Measurements from ENCODE around the gene C1QTNF8. TPM values are rescaled to one million over a fixed set of nuclear protein-coding genes. Genes with fewer than 3 reads are reported as not detected.
A peak's percentile ranks its signal among the peaks of the same experiment; 100 is the strongest.

Gene C1QTNF8
- total RNA-seq, 1 experiment from 2014 or later = not detected

DNA sequence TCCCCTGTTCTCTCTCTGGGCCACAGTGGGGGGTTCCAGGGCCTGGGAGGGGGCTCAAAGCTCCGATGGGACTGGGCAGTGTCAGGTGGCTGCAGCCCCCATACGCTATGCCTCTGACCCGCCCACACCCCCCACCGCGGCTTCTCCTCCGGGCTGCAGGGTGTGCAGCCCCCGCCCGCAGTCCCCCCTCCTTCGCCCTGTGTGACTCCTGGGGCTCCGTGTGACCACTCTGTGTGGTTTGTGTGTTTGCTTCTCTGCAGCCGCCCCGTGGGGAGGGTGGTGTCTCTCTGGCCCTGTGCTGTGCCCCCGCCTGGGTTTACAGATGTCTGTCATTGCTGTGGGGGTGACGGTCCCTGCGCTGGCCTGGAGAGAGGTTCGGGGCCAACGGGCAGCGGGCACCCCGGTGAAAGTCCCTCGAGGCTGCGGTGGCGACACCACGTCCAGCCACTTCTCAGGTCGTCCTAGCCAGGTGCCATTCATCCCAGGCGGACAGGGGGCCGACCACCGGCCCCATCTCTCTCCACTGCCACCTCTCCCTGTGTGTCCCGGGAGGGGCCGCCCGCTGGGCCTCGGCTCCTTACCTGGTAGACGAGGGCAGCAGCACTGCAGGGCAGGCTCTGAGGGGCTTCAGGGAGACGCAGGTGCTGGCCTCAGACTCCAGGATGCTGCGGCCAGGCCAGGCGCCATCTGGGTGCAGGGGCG lies 18.0 kb downstream of the C1QTNF8 start:
- no peak for DNase-seq (ENCODE audit: low read depth)

DNA sequence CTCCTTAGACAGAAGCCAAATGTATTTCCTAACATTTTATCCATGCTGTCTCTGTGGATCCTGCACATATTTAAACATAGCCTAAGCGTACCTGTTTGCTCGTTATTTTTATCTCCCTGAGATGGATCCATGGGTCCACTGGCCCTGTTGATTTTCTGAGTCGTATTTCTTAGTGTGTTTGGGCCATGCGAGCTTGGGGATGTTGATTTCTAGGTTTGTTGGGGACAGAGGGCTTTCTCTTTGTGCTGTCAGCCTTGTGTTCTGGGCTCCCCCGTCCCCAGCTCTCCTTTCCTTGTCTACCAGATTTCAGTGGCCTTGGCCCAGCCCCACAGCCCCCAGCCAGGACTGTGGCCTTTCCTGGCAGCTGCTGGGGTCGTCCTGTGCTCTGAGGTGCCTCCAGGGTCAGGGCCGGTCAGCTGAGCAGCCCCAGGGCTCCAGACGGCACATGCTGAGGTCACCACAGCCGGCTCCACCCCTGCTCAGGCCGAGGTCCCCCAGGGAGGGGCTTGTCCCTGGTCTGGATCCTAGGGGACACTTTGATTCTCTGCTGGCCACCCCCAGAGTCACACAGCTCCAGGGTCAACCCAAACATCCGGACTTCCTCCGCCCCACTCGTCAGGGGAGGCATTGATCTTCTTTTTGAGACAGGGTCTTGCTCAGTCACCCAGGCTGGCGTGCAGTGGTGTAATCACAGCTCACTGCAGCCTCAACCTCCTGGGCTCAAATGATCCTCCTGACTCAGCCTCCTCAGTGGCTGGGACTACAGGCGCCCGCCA lies 19.1 kb downstream of the C1QTNF8 start:
- no peak for DNase-seq (ENCODE audit: low read depth)

DNA sequence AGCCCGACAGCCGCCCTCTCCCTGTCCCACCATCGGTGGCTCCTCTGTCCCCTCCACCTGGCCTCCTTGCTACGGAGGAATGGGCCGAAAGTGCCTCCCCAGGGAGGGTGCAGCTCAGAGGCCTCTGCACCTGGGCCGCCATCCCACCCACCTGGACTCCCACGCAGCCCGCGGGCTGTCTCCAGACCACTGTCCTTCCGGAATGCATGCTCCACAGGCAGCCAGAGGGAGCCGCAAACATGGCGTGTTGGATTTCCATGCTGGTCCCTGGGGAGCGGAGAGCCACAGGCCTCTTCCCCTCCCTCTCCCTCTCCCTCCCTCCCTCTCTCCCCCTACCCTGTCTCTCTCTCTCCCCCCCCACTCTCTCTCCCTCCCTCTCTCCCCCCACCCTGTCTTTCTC lies 20.5 kb downstream of the C1QTNF8 start:
- DNase-seq (ENCODE audit: low read depth) = no peak

DNA sequence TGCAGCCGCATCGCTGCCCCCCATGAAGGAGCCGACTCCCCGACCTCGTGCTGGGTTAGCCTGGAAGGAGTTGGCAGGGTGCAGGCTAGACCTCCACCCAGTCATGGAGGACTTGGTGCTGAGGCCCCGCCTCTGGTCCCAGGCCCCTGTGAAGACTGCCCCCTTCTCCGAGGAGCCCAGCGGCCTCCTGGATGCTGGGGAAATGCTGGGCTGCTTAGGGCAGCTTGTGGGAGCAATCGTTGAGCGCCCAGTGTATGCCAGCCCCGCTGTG lies 21.7 kb downstream of the C1QTNF8 start:
- no peak for DNase-seq (ENCODE audit: low read depth)

DNA sequence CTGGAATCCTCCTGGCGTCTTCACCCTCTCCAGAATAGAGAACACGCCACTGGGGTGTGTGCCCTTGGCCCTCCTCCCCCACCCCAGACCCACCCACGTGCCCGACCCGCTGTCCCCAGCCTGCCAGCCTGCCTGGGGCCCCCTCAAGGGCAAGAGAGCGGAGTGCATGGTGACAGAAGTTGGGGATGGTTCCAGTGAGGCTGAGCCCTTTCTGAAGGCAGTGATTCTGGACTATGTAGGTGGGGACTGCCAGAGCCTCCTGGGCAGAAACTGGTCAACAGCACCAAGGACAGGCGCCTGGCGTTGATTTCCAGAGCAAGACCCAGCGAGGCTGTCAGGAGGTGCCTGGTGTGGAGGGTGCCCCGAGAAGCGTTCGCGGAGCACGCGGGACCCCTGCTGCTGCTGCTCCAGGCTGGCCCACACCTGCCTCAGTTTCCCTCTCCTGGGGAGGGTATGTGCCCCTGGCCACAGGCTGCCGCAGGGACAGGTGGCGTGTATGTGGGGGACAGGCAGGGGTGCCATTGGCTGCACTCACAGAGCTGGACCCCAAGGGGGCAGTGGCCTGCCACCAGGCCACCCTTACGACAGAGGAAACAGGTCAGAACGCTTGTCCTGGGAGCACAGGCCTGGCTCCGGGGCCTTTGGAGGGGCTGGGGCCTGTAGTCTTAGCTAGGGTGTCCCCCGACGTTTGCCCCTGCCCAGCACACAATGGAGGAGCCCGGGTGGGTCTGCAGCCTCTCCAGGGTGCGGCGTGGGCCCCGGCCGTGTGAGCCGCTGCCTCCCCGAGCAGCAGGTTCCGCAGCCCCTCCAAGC lies 22.3 kb downstream of the C1QTNF8 start:
- DNase-seq (ENCODE audit: low read depth) = no peak

DNA sequence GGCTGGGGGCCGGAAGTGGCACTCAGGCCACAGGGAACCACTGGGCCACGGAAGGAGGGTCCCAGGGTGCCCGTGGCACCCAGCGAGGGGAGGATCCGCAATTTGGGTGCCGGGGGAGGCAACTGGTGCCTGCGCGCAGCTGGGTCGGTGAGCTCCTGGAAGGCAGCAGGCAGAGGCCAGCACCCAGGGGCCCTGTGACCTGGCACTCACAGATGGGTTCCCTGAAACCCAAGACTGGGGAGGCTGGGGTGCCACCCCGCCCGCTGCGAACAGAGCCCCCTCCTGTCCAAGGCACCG lies 22.8 kb downstream of the C1QTNF8 start:
- no peak for DNase-seq (ENCODE audit: low read depth)

DNA sequence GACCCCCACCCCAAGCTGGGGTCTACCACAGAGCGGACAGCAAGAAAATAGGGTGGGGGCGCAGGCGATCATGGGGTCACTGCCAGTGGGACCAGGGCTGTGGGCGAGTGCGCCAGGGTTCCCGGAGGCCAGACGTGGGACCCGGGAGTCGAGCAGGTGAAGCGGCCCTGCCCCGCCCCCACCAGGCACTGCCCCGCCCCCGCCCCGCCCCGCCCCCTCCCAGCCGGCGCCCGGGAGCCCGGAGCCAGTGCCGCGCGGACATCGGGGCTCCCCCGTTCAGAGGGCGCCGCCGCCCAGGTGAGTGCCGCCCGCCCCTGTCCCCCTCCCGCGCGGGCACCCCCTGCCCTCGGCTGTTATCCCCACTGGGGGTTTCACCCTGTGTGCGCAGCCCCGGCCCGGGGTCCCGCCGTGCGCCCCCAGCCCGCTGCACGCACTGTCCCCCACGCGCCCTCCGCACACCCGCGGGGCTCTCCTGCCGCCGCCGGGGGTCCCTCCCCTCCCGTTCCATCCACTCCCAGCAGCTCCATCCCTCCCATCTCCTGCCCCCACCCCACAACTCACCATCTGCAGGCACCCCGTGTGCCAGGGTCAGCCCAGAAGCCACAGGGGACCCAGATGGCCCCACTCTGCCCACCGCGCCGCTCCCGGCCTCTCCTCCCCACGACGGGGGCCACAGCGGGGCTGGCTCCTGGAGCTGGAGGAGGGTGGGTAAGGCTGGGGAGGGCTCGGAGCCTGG lies 23.4 kb downstream of the C1QTNF8 start, which contains the start of gene SSTR5:
Gene SSTR5 (plus strand): TSS at position 222 of the 736 bp plus-strand sequence. CDS start 6,122 bp downstream, outside the sequence.
- no peak for DNase-seq (ENCODE audit: low read depth)

DNA sequence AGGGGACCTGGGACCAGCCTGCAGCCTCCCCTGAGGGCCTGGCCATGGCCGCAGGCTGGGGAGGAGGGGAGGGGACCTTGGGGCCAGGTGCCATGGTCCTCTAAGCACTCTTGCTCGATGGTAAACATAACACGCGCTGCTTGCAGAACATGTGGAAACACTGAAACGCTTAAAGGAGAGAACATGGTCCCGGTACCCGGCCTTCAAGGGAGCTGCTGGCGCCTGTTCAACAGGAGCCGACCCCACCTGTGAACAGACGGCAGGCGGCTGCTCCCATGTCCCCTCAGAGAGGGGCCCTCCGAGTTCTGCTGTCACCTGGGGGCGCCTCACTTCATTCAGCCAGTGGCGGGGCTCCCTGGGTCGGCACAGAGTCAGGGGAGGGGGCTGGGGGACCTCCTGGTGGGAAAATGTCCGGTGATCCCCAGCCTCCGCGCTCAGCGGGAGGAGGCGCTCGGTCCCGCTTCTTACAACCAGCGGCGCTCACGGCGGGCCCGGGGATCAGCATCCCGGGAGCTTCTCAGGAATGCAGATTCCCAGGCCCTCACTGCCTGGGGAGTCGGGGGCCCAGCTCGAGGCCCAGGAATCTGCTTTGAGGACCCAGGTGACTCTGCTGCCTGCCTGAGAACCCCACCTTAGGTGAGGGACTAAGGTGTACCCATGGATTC lies 24.4 kb downstream of the C1QTNF8 start:
- no peak for DNase-seq (ENCODE audit: low read depth)

DNA sequence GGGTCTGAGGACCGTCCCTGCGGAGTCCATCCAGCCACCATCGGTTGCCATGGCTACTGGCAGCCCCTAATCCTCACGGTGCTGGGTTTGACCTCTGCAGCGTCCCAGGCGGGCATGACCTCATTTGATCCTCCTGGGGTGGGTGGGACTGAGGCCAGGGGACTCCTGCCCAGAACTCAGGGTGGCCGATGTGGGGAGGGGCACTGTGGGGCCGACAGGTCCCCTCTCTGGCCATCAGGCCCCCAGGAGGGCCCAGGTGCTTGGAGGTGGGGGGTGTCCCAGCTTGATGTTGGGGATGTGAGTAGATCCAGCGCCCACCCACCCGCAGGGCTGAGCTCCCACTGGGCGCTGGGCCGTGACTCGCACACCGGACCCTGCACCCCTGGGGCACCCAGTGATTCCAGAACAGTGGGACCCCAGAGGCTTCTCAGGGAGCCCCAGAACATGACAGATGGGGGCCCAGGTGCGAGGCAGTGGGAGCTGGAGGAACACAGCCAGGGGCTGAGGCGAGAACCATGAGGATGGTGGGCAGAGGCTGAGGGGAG lies 25.1 kb downstream of the C1QTNF8 start:
- DNase-seq (ENCODE audit: low read depth) = no peak

DNA sequence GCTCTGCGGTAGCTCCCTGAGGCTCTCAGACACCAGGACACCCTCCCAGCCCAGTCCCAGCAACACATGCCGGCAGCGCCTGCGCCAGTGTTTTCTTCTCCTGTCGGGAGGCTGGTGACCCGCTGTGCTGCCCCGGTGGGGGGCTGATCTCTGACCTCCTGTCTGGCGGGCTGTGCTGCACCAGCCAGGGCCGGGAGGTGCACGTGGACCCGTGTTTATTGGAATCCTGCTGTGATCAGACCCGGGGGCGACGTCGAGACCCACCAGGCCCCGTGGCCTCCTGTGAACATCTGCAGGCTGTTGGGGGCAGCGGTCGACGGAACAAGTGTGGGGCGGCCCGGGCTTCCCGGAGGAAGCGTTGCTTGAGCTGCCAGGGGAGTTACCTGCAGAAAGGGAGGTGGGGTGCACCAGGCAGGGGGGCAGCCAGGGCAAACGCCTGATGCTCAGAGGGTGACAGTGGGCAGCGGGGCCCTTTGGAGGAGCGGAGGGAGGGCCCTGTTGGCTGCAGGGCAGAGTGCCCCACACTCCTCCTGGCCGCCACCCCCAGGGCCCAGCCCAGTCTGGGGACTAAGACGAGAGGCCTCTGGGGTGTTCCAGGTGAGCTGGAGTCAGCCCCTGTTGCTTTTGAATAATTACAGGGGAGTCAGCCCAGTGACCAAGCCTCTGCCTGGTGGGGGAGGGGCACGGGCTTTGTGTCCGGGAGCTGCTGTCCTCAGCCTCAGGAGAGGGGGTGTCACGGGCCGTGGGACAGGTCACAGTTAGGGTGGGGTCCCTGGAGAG lies 25.8 kb downstream of the C1QTNF8 start:
- no peak for DNase-seq (ENCODE audit: low read depth)

DNA sequence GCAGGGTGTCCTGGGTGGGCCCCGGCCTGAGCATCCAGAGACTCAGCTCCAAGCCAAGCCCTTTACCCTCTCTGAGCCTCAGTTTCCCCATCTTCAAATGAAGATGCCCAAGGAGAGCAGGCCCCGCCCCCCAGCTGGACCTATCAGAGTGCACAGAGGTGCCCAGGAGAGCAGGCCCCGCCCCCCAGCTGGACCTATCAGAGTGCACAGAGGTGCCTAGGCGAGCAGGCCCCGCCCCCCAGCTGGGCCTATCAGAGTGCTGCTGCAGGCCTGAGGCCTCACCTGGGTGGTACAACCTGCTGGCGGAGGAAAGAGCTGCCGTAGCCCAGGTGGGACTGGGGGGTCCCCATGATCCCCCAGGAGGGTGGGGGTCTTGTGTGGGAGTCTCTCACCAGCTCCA lies 26.9 kb downstream of the C1QTNF8 start:
- DNase-seq (ENCODE audit: low read depth) = no peak

DNA sequence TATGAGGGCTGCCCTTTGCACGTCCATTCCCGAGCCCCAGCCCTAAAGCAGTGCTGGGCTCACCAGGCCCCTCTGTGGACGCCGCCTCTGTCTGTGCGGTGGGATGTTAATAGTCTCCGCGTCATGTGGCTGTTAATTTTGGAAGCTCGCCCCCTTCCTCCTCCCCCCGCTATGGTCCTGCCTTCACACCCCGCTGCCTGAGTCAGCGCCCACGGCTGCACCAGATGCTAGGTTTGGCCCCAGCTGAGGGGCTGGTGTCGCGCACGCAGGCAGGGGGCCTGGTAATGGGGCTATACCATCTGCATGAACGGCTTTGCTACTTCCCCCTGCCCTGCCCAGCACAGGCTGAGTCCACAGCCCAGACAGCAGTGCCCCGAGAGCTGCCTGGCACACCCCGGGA lies 27.6 kb downstream of the C1QTNF8 start:
- DNase-seq (ENCODE audit: low read depth) = no peak

DNA sequence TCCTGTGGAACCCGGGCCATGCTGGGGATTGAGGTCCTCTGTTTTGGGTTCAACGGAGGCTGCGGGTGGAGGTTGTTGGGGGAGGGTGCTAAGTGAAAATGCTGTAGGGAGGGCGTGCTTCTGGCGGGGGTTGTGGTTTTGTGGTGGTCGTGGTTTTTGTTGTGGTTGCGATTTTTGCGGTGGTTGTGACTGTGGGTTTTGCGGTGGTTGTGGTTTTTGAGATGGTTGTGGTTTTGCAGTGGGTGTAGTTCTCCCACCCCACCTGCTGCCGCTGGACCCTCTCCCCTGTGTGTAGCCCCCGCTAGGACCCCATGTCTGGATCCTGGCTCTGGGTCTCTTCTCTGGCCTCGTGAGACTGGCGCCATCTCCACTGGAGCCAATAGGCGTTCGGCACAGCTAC lies 28.4 kb downstream of the C1QTNF8 start:
- no peak for DNase-seq (ENCODE audit: low read depth)

DNA sequence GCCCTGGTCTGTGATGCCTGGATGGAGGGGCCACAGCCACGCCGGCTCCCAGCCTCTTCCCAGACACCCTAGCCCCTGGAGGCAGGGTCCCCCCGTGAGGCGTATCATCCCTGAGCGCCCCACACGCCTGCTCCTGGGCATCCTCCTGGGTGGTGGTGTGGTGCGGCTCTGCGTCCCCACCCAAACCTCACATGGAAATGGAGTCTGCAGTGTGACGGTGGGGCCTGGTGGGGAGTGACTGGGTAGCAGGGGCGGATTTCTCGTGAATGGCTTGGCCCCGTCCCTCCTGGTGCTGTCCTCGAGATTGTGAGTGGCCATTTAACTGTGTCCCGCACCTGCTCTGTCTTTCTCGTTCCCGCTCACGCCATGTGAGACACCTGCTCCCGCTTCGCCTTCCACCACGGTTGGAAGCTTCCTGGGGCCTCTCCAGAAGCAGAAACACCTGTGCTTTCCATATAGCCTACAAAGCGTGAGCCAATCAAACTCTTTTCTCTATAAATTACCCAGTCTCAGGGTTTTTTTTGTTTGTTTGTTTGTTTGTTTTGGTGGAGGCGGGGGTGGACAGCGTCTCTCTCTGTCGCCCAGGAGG lies 29.4 kb downstream of the C1QTNF8 start:
- no peak for DNase-seq (ENCODE audit: low read depth)

DNA sequence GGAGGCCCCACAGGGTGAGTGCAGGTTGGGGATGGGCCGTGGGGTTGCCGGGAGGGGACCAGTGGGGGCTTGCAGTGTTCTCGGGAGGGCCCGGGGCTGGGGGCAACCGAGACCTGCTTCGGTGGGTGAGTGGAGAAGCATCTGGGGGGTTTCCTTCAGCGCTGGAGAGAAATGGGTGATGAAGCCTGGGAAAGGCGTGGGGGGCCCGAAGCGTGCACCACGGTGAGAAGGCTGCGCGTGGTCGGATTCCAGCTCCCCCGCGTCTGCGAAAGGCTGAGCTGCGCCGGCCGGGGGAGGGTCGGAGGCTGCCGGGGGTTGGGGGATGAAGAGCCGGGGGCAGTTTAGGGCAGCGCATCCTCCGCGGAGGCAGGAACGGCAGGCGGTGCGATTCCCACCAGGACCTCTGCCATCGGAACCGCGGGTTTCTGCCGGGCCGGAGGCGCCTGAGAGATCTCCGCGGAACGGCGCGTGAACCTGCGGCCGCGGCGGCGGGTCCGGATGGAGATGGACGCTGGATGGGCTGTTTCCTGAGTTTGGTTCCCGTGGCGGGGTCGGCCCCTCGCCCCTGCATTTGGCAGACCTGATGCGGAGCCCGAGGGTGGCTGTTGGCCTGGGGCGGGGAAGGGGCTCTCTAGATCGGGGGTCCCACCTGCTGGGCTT lies 30.4 kb downstream of the C1QTNF8 start:
- DNase-seq (ENCODE audit: low read depth) = no peak

DNA sequence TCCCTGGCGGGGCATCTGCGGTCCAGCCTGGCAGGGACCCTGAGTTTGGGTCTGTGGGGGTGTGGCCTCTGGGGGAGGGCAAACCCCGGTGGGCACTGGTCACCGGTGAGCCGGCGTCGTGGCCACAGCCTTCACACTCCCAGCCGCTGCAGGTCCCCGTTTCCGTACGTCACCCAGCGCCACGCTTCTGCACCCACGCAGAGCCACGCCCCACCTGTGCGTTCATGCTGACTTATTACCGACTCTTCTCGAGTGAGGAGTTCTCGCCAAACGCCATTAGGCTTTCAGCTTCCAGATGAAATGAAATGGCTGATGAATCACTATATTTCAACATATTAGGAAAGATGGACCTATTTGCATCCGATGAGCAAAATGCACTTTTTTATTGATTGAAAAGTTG lies 32.3 kb downstream of the C1QTNF8 start:
- no peak for DNase-seq (ENCODE audit: low read depth)

DNA sequence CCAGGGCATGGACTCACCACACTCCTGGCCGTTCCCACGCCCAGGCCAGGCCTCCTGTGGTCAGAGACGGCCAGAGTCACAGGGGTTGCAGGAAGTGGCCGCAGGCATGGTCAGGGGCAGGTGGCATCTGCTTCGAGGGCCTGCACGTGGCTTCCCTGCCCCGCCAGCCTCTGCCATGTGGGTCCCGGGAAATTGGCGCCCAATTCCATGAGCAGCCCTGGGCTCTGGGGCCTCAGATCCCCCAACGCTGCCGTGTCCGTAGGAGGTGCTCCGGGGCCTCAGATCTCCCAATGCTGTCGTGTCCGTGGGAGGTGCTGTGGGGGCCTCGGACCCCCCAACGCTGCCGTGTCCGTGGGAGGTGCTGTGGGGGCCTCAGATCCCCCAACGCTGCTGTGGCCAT lies 33.1 kb downstream of the C1QTNF8 start:
- DNase-seq (ENCODE audit: low read depth) = peak; percentile 47

DNA sequence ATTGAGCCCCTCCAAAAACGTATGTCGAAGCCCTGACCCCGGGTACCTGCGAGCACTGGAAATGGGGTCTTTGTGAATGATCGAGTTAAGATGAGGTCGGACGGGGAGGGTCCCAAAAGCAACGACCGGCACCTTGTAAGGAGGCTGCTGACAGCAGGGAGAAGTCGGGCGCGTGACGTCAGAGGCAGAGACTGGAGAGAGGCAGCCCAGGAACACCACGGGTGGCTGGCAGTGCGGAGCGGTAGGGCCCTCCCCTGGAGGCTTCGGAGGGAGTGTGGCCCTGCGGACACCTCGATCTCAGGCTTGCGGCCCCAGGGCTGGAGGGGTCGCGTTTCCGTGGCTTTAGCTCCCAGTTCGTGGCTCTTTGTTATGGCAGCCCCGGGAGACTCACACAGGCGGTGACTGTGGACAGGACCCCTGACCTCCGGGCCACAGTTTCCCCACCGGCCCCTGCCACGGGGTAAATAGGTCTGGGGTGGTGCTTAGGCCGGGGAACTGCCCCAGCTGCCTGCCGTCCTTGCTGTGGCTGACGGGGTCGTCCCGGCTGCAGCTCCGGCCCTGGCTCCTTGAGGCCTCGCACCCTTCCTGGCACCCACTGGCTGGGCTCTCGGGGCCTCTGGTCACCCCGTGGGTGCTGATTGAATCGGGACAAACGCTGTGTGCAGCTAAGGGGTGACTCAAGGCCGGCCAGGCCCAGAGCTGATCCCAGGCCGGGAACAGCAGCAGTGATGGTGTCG lies 34.1 kb downstream of the C1QTNF8 start:
- DNase-seq (ENCODE audit: low read depth) = no peak
